HCT116 (cell line): ENCODE data around the gene LIMD2. TPM values are rescaled to one million over a fixed set of nuclear protein-coding genes. Genes with fewer than 3 reads are reported as not detected.

ENCODE experiments used
- ATAC-seq: fragments of 200-7000 bp; cut with Tn5 transposase; 2 replicates; pipeline ENCODE4 v1.9.1; 2020; ENCODE audit warnings: mild to moderate bottlenecking, moderate library complexity
- BruUV-seq: library from RNA; stranded (reverse); fragments of 400-500 nt; replicated peaks from 2 replicates; lab custom pipeline; 2021; lab: Mats Ljungman, UMichigan
- CTCF ChIA-PET: fragments of 300-600 bp; sonication (Branson Sonifier 250); formaldehyde crosslinking; loops from one replicate; lab custom pipeline; 2021; ENCODE audit warnings: antibody characterized with exemption; lab: Charles Lee
- POLR2A ChIA-PET: fragments of 300-600, 350-600 bp; sonication (Branson Sonifier 250); formaldehyde crosslinking; loops from one replicate; lab custom pipeline; 2021; ENCODE audit warnings: antibody characterized with exemption; lab: Charles Lee
- RAD21 ChIA-PET, 2 experiments: fragments of 300-600 bp; sonication (Branson Sonifier 250); formaldehyde crosslinking; loops; one replicate each; lab custom pipeline; 2023; ENCODE audit warnings: low total read pairs in 2 of 2; ENCODE audit not compliant: uncharacterized antibody in 2 of 2, unreplicated experiment in 2 of 2, low non-redundant PET in 1 of 2; lab: Charles Lee
- DNase-seq: peaks from one replicate; pipeline ENCODE4 v3.0.0-alpha.2; 2010; ENCODE audit warnings: low read depth, low spot score
- H2AFZ ChIP-seq: fragments of 200-600 bp; shearing (Covaris generic), sonication (generic); 2 replicates; pipeline ENCODE4 v1.6.1; 2017; ENCODE audit warnings: low read depth, mixed run types, mixed read lengths, antibody characterized with exemption, low read length; ENCODE audit not compliant: poor library complexity, severe bottlenecking
- H3K27ac ChIP-seq: 2 replicates; pipeline ENCODE4 v1.5.1; 2012; ENCODE audit warnings: low read depth, low read length
- H3K27me3 ChIP-seq: fragments of 200-600 bp; sonication (generic); 2 replicates; pipeline ENCODE4 v1.6.1; 2016; ENCODE audit warnings: mixed run types, low read length, mixed read lengths; ENCODE audit not compliant: insufficient read depth
- H3K36me3 ChIP-seq, 2 experiments: fragments of 200-500 bp in 1 of 2; fragments of 200-600 bp in 1 of 2; sonication (Bioruptor generic) in 1 of 2; sonication (generic) in 1 of 2; 2 replicates each; pipeline versions ENCODE4 v1.5.1 to v1.6.1; 2014 to 2016; ENCODE audit warnings: low read length in 2 of 2, inconsistent platforms in 1 of 2, mixed read lengths in 1 of 2, mixed run types in 1 of 2; ENCODE audit not compliant: insufficient read depth in 2 of 2, control insufficient read depth in 1 of 2
- H3K4me1 ChIP-seq, 2 experiments: fragments of 200-600 bp in 1 of 2; sonication (generic) in 1 of 2; 2 replicates each; pipeline versions ENCODE4 v1.5.1 to v1.6.1; 2012 to 2017; ENCODE audit warnings: low read length in 2 of 2, inconsistent platforms in 1 of 2, mild to moderate bottlenecking in 1 of 2, mixed read lengths in 1 of 2, mixed run types in 1 of 2, moderate library complexity in 1 of 2; ENCODE audit not compliant: insufficient read depth in 2 of 2, control insufficient read depth in 1 of 2
- H3K4me2 ChIP-seq: fragments of 200-600 bp; sonication (generic); 2 replicates; pipeline ENCODE4 v1.6.1; 2017; ENCODE audit warnings: mixed run types, low read length, mixed read lengths
- H3K4me3 ChIP-seq, 2 experiments: fragments of 200-600 bp in 1 of 2; sonication (generic) in 1 of 2; replicated peaks in 1 of 2; 2 replicates each; pipeline ENCODE4 v1.5.1; 2011 to 2016; ENCODE audit warnings: low read length in 2 of 2, control low read depth in 1 of 2, low read depth in 1 of 2, mild to moderate bottlenecking in 1 of 2, mixed read lengths in 1 of 2, mixed run types in 1 of 2
- H3K79me2 ChIP-seq: fragments of 200-600 bp; sonication (generic); 2 replicates; pipeline ENCODE4 v1.6.1; 2017; ENCODE audit warnings: mild to moderate bottlenecking, mixed run types, low read length, moderate library complexity, mixed read lengths; ENCODE audit not compliant: insufficient read depth
- H3K9ac ChIP-seq: fragments of 200-600 bp; sonication (generic); 2 replicates; pipeline ENCODE4 v1.6.1; 2016; ENCODE audit warnings: low read length, mixed read lengths
- H3K9me2 ChIP-seq: fragments of 200-600 bp; sonication (generic), shearing (Covaris generic); 2 replicates; pipeline ENCODE4 v1.6.1; 2017; ENCODE audit warnings: mixed run types, mild to moderate bottlenecking, moderate library complexity; ENCODE audit not compliant: insufficient read depth
- H3K9me3 ChIP-seq, 2 experiments: fragments of 200-500 bp in 1 of 2; fragments of 200-600 bp in 1 of 2; sonication (Bioruptor generic) in 1 of 2; sonication (generic) in 1 of 2; 2 replicates each; pipeline ENCODE4 v1.6.1; 2014 to 2017; ENCODE audit warnings: low read length in 2 of 2, mixed read lengths in 2 of 2, inconsistent platforms in 1 of 2, low read depth in 1 of 2, mild to moderate bottlenecking in 1 of 2, mixed run types in 1 of 2, moderate library complexity in 1 of 2; ENCODE audit not compliant: control insufficient read depth in 1 of 2, insufficient read depth in 1 of 2
- H4K20me1 ChIP-seq: fragments of 200-600 bp; sonication (generic), shearing (Covaris generic); 2 replicates; pipeline ENCODE4 v1.6.1; 2017; ENCODE audit warnings: mixed run types, mild to moderate bottlenecking, moderate library complexity; ENCODE audit not compliant: insufficient read depth
- ATF3 ChIP-seq: IDR thresholded peaks from 2 replicates; pipeline ENCODE4 v1.6.1; 2012
- CBX3 ChIP-seq: IDR thresholded peaks from 2 replicates; pipeline ENCODE4 v1.6.1; 2012; ENCODE audit warnings: low read depth
- EZH2 ChIP-seq: fragments of 200-600 bp; sonication (generic); IDR thresholded peaks from 2 replicates; pipeline ENCODE4 v1.6.1; 2017; ENCODE audit warnings: antibody characterized with exemption, mixed run types
- MAX ChIP-seq: IDR thresholded peaks from 2 replicates; pipeline ENCODE4 v1.6.1; 2012
- SIN3A ChIP-seq: IDR thresholded peaks from 2 replicates; pipeline ENCODE4 v1.6.1; 2012; ENCODE audit warnings: low read depth
- TCF7L2 ChIP-seq: IDR thresholded peaks from 2 replicates; pipeline ENCODE4 v1.7.0; 2011; ENCODE audit warnings: borderline replicate concordance, inconsistent platforms; ENCODE audit not compliant: insufficient read depth, insufficient read length; ENCODE audit errors: extremely low read depth
- YY1 ChIP-seq: IDR thresholded peaks from 2 replicates; pipeline ENCODE4 v1.6.1; 2011; ENCODE audit warnings: low read length, low read depth, moderate library complexity, mild to moderate bottlenecking; ENCODE audit not compliant: insufficient replicate concordance; ENCODE audit errors: extremely low read depth
- ZBTB33 ChIP-seq: IDR thresholded peaks from 2 replicates; pipeline ENCODE4 v1.6.1; 2011; ENCODE audit warnings: mild to moderate bottlenecking, low read length, moderate library complexity; ENCODE audit not compliant: insufficient replicate concordance; ENCODE audit errors: extremely low read depth
- intact Hi-C: fragments of 100-400 bp; cut with micrococcal nuclease; formaldehyde crosslinking; loops from 2 replicates; pipeline ENCODE4 v1.10.0; 2022
- total RNA-seq: library from RNA; stranded (reverse); gene quantifications from one replicate; pipeline ENCODE4 v1.2.1, GENCODE V29; 2021; ENCODE audit not compliant: unreplicated experiment

LIMD2 gene
- total RNA-seq, 1 experiment from 2014 or later, result 8.4 TPM

GRCh38 chr17:63682441-63682840 lies 17.5 kb downstream of the LIMD2 start:
- no TSS peak for BruUV-seq
- H3K4me3 ChIP-seq, result no peak overlapping the region
- H3K79me2 ChIP-seq, result no peaks in the 10 kb centered on the region
- no peak overlapping the region for H3K4me2 ChIP-seq
- H4K20me1 ChIP-seq, result no peaks in the 10 kb centered on the region
- TF ChIP-seq ATF3 (no peak), EZH2 (no peak), SIN3A (no peak), ZBTB33 (no peak), CBX3 (no peak), TCF7L2 (no peak), YY1 (no peak), MAX (no peak)
- no peak overlapping the region for H3K27ac ChIP-seq
- H3K9me2 ChIP-seq, result no peaks in the 10 kb centered on the region
- no peak overlapping the region for H3K9ac ChIP-seq
- no peak overlapping the region for H2AFZ ChIP-seq
- H3K27me3 ChIP-seq, result no peaks in the 10 kb centered on the region
- no peaks in the 10 kb centered on the region for H3K4me1 ChIP-seq
- ChIA-PET RAD21 (no interaction called here), CTCF (interaction anchor here (1.2 to 1.5 kb wide), 2 partner anchors 16 to 257 kb away, joined by 3 to 4 read pairs; no protein-coding TSS in a partner anchor), POLR2A (no interaction called here)
- no peaks in the 10 kb centered on the region for H3K36me3 ChIP-seq
- intact Hi-C loops, result no loop called here
- DNase-seq, result no peak
- no peak for ATAC-seq
- no peaks in the 10 kb centered on the region for H3K9me3 ChIP-seq
